Activated T-helper 1 cell treated with anti-CD3 and anti-CD28 coated beads, Interleukin-12 subunit alpha, Interleukin-12 subunit beta, Interleukin-2, Interleukin-4 antibody, amounts not matched to agents 30 ng/mL and 10 ng/mL and 1 ng/mL, durations not matched to agents 14 hours and 24 hours and 36 hours (primary cell): Measurements from ENCODE around the gene EVX2. TPM values are rescaled to one million over a fixed set of nuclear protein-coding genes. Genes with fewer than 3 reads are reported as not detected.

Source experiments
- DNase-seq: peaks from one replicate; pipeline ENCODE4 v3.0.0; 2021; ENCODE audit warnings: low spot score
- H3K27ac Mint-ChIP-seq: one replicate; pipeline ENCODE4 v1.8.0; 2021; ENCODE audit warnings: mild to moderate bottlenecking, mixed read lengths
- H3K27me3 Mint-ChIP-seq: one replicate; pipeline ENCODE4 v1.8.0; 2022; ENCODE audit warnings: mild to moderate bottlenecking, moderate library complexity, mixed read lengths; ENCODE audit not compliant: insufficient read depth
- H3K36me3 Mint-ChIP-seq: one replicate; pipeline ENCODE4 v1.8.0; 2021; ENCODE audit warnings: low read depth, mixed read lengths
- H3K4me1 Mint-ChIP-seq: one replicate; pipeline ENCODE4 v1.8.0; 2021; ENCODE audit warnings: low read depth, mixed read lengths
- H3K4me3 Mint-ChIP-seq: one replicate; pipeline ENCODE4 v1.8.0; 2021; ENCODE audit warnings: mild to moderate bottlenecking, moderate library complexity, mixed read lengths
- H3K9me3 Mint-ChIP-seq: one replicate; pipeline ENCODE4 v1.8.0; 2021; ENCODE audit warnings: mixed read lengths
- intact Hi-C: fragments of 100-400 bp; cut with micrococcal nuclease; formaldehyde crosslinking; loops from one replicate; pipeline ENCODE4 v1.15.1; 2024
- total RNA-seq: library from RNA; stranded (reverse); gene quantifications from 2 replicates; pipeline ENCODE4 v1.2.3, GENCODE V29; 2022

Gene EVX2
- total RNA-seq, 1 donor from 2014 or later = not detected

GRCh38 chr2:176066645-176067588, 16.8 kb downstream of the EVX2 start:
- DNase-seq = no peak
- Mint-ChIP-seq H3K9me3 (no peaks in the 10 kb centered on the region), H3K36me3 (no peaks in the 10 kb centered on the region), H3K27ac (no peak overlapping the region), H3K4me1 (peaks cover 10% of the 10 kb centered on the region), H3K27me3 (peaks cover 81% of the 10 kb centered on the region), H3K4me3 (no peak overlapping the region)
- intact Hi-C loops = loop anchor here (10.0 kb wide), 2 partner anchors 568 to 702 kb away; no protein-coding TSS in a partner anchor

DNA sequence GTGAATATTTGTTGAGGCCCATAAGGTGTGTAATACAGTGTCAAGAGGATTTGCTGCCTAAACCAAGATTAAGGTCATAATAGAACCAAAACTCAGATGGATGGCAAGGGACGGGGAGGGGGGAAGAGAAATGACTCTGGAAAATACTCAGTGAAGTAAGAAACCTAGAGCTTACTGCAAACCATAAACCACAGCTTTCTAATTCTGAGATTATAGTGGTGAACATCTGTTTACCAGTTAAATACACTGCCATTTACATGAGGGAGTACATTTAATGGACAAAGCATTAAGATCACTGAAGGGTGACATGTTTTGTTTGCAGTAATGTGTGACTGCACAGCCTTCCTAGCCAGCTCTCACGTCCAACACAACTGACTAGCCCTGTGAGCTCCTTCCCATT, 19.8 kb downstream of the EVX2 start:
- Mint-ChIP-seq H3K27me3 (peaks cover 70% of the 10 kb centered on the region), H3K4me3 (no peak overlapping the region), H3K9me3 (no peaks in the 10 kb centered on the region), H3K27ac (no peak overlapping the region), H3K36me3 (no peaks in the 10 kb centered on the region), H3K4me1 (peaks cover 10% of the 10 kb centered on the region)
- DNase-seq = no peak
- intact Hi-C loops = loop anchor here (10.0 kb wide), 2 partner anchors 571 to 699 kb away; no protein-coding TSS in a partner anchor

DNA sequence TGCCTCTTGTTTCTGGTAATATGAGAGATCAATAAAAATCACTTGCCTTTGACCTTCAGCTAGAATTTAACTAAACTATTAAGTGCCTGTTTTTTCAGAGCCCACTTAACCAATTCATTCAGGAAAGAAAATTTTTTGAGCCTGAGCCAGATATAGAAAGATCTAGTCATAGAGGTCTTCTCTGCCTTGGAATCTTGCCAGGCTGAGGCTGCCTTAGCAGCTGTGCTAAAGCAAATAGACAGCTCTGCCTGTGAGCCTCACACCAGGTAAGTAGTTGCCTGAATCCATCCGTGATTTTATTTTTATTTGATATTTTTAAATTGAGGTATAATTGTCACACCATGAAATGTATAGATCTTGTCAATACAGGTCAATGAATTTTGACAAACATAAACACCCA, 27.4 kb downstream of the EVX2 start:
- Mint-ChIP-seq H3K4me3 (no peak overlapping the region), H3K36me3 (no peaks in the 10 kb centered on the region), H3K27ac (no peak overlapping the region), H3K27me3 (peaks cover 20% of the 10 kb centered on the region), H3K4me1 (no peaks in the 10 kb centered on the region), H3K9me3 (no peaks in the 10 kb centered on the region)
- no peak for DNase-seq
- intact Hi-C loops = no loop called here

DNA sequence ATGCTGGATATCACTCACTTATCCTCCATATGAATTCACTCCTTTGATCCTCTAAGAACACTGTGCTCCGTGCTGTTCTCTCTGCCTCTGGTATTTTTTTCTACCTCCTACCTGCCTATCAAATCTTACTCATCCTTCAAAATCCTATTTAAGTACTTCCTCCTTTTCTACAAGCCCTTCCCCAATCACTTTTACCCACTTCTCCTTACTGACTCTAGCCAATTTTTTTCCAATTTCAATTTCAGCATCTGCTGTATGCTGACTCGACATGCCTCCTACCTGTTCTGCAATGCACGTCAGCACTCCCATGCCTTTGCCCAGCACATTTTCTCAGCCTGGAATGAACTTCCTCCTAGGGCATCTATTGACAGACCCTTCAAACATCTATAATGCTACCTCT, 44.4 kb downstream of the EVX2 start:
- no peak for DNase-seq
- intact Hi-C loops = no loop called here
- Mint-ChIP-seq H3K27me3 (peaks cover 17% of the 10 kb centered on the region), H3K9me3 (no peaks in the 10 kb centered on the region), H3K27ac (no peak overlapping the region), H3K36me3 (no peaks in the 10 kb centered on the region), H3K4me3 (no peak overlapping the region), H3K4me1 (no peaks in the 10 kb centered on the region)

DNA sequence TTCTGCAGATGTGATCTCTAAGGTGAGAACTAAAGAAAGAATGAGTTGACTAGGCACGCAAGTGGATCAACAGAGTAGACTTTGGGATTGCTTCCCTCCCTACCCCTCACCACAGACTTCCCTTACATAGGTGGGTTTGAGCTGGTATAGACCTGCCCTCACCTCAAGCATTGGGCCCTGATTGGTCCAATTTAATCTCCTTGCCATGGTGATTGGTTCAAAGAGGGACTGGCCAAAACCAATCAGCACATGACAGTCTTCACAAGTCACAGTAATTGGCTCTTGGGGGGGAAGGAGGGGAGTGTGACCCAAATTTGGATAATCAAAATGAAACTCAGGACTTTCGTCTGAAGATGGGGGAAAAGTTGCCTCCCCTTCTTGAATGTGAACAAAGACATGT, 45.1 kb downstream of the EVX2 start:
- no peaks in the 10 kb centered on the region for H3K4me1 Mint-ChIP-seq
- H3K27ac Mint-ChIP-seq = no peak overlapping the region
- intact Hi-C loops = no loop called here
- peaks cover 17% of the 10 kb centered on the region for H3K27me3 Mint-ChIP-seq
- no peaks in the 10 kb centered on the region for H3K36me3 Mint-ChIP-seq
- no peaks in the 10 kb centered on the region for H3K9me3 Mint-ChIP-seq
- DNase-seq = no peak
- H3K4me3 Mint-ChIP-seq = no peak overlapping the region

GRCh38 chr2:176035013-176035691, 48.6 kb downstream of the EVX2 start:
- H3K27ac Mint-ChIP-seq = no peak overlapping the region
- no peaks in the 10 kb centered on the region for H3K4me1 Mint-ChIP-seq
- H3K9me3 Mint-ChIP-seq = no peaks in the 10 kb centered on the region
- intact Hi-C loops = no loop called here
- no peak for DNase-seq
- H3K27me3 Mint-ChIP-seq = peaks cover 19% of the 10 kb centered on the region
- no peaks in the 10 kb centered on the region for H3K36me3 Mint-ChIP-seq
- no peak overlapping the region for H3K4me3 Mint-ChIP-seq

GRCh38 chr2:176027806-176028205, 56.0 kb downstream of the EVX2 start:
- H3K27ac Mint-ChIP-seq = no peak overlapping the region
- peaks cover 20% of the 10 kb centered on the region for H3K27me3 Mint-ChIP-seq
- H3K4me3 Mint-ChIP-seq = no peak overlapping the region
- intact Hi-C loops = no loop called here
- H3K36me3 Mint-ChIP-seq = no peaks in the 10 kb centered on the region
- H3K4me1 Mint-ChIP-seq = no peaks in the 10 kb centered on the region
- H3K9me3 Mint-ChIP-seq = no peaks in the 10 kb centered on the region
- DNase-seq = no peak

Other genes with a start within 250 kb of the EVX2 start
- 35.2 and 43.6 TPM in 2 replicates for gene LNPK, start 81.7 kb downstream of the EVX2 start, total RNA-seq
- not detected in 2 replicates for gene HOXD13, start 8.8 kb upstream of the EVX2 start, total RNA-seq
- gene HOXD12, start 15.8 kb upstream of the EVX2 start, total RNA-seq = not detected in 2 replicates
- not detected in 2 replicates for gene HOXD11, start 23.3 kb upstream of the EVX2 start, total RNA-seq
- gene HOXD10, start 32.8 kb upstream of the EVX2 start, total RNA-seq = not detected in 2 replicates
- not detected in 2 replicates for gene HOXD9, start 38.8 kb upstream of the EVX2 start, total RNA-seq
- not detected in 2 replicates for gene HOXD8, start 45.7 kb upstream of the EVX2 start, total RNA-seq
- gene HOXD4, start 67.6 kb upstream of the EVX2 start, total RNA-seq = not detected in 2 replicates
- gene HOXD3, start 73.3 kb upstream of the EVX2 start, total RNA-seq = not detected in 2 replicates
- not detected in 2 replicates for gene HOXD1, start 104.7 kb upstream of the EVX2 start, total RNA-seq
- 24.9 and 30.7 TPM in 2 replicates for gene MTX2, start 185.5 kb upstream of the EVX2 start, total RNA-seq